ENCODE data around the gene BDNF. TPM values are rescaled to one million over a fixed set of nuclear protein-coding genes. Genes with fewer than 3 reads are reported as not detected.

BDNF gene
- total and polyA plus RNA-seq, 8 donors, result 0.04 to 0.15 (median 0.09) TPM

- no peak for TF ChIP-seq CTCF (IDR thresholded peaks at IDR 0.05)
- no peak for ATAC-seq
- no peak for DNase-seq
- WGBS, 2 donors, result 71 to 77% methylated on average over 1 of the region's 1 CpG
- H3K36me3 ChIP-seq, result no peaks in the 10 kb centered on the region
- H3K27me3 ChIP-seq, result peaks cover 3 to 35% (median 7%) of the 10 kb centered on the region in 4 donors
- FAIRE-seq, result no peak
- H3K4me3 ChIP-seq, result no peak overlapping the region
- no peak overlapping the region for H3K27ac ChIP-seq
- H3K9me3 ChIP-seq, result no peaks in the 10 kb centered on the region
- intact Hi-C loops (cut with DNase I), result no loop called here
- H3K4me1 ChIP-seq, result peaks cover 0 to 14% (median 0%) of the 10 kb centered on the region in 3 donors
Measured at GRCh38 chr11:27723687-27724086, 23.4 kb upstream of the BDNF start.

- no peak for ATAC-seq
- intact Hi-C loops (cut with DNase I), result no loop called here
- Histone ChIP-seq H3K27me3 (peaks cover 3 to 35% (median 7%) of the 10 kb centered on the region in 4 donors), H3K36me3 (no peaks in the 10 kb centered on the region), H3K9me3 (no peaks in the 10 kb centered on the region), H3K4me1 (peaks cover 0 to 14% (median 0%) of the 10 kb centered on the region in 3 donors), H3K27ac (no peak overlapping the region), H3K4me3 (peak overlapping the region in 2 of 4 donors; percentile 26 to 48)
- TF ChIP-seq CTCF (IDR thresholded peaks at IDR 0.05), result no peak
- WGBS, 2 donors, result 4% methylated on average over 17 to 18 of the region's 18 CpGs
- DNase-seq, result no peak
- no peak for FAIRE-seq
Measured at GRCh38 chr11:27722953-27723344, 22.7 kb upstream of the BDNF start.

GRCh38 chr11:27722117-27722952, 22.1 kb upstream of the BDNF start:
- intact Hi-C loops (cut with DNase I), result no loop called here
- Histone ChIP-seq H3K36me3 (no peaks in the 10 kb centered on the region), H3K9me3 (no peaks in the 10 kb centered on the region), H3K4me3 (peak overlapping the region in 3 of 4 donors; percentile 14 to 48 (median 26)), H3K27ac (no peak overlapping the region), H3K4me1 (peaks cover 0 to 14% (median 0%) of the 10 kb centered on the region in 3 donors), H3K27me3 (peaks cover 3 to 35% (median 7%) of the 10 kb centered on the region in 4 donors)
- 3% methylated on average over 42 to 60 of the region's 60 CpGs for WGBS, 2 donors
- no peak for TF ChIP-seq CTCF (IDR thresholded peaks at IDR 0.05)
- DNase-seq, result peak in 2 of 6 donors; percentile 63 to 70
- no peak for FAIRE-seq
- ATAC-seq, result peak in 3 of 4 donors; percentile 12 to 31 (median 17)

GRCh38 chr11:27721264-27722116, 21.2 kb upstream of the BDNF start:
- H3K4me1 ChIP-seq, result peaks cover 0 to 14% (median 0%) of the 10 kb centered on the region in 3 donors
- peak overlapping the region in 2 of 4 donors; percentile 26 to 48 for H3K4me3 ChIP-seq
- 4 to 8% methylated on average over 37 of the region's 37 CpGs for WGBS, 2 donors
- intact Hi-C loops (cut with DNase I), result no loop called here
- no peak overlapping the region for H3K27ac ChIP-seq
- FAIRE-seq (no peak), DNase-seq (no peak), ATAC-seq (no peak)
- no peaks in the 10 kb centered on the region for H3K36me3 ChIP-seq
- H3K9me3 ChIP-seq, result no peaks in the 10 kb centered on the region
- TF ChIP-seq CTCF (IDR thresholded peaks at IDR 0.05), result no peak
- peaks cover 3 to 35% (median 7%) of the 10 kb centered on the region in 4 donors for H3K27me3 ChIP-seq

All from pancreas (tissue), 10 donors.